Stimulated activated CD4-positive, alpha-beta T cell treated with anti-CD3 and anti-CD28 coated beads, TNF-alpha, amount 100 ng/mL, for 48 hours (primary cell): Measurements from ENCODE around the gene LAMTOR5.
A peak's percentile ranks its signal among the peaks of the same experiment; 100 is the strongest.
"Not testable (repeated sequence)": the region's sequence is repeated elsewhere in the genome, so short reads cannot be mapped to it uniquely, and the experiment has no call there.

Experiments
- DNase-seq, 3 donors: peaks; one replicate each; pipeline ENCODE4 v3.0.0-alpha.2; 2020; ENCODE audit warnings: low read depth in 3 of 3

The LAMTOR5 gene

DNA sequence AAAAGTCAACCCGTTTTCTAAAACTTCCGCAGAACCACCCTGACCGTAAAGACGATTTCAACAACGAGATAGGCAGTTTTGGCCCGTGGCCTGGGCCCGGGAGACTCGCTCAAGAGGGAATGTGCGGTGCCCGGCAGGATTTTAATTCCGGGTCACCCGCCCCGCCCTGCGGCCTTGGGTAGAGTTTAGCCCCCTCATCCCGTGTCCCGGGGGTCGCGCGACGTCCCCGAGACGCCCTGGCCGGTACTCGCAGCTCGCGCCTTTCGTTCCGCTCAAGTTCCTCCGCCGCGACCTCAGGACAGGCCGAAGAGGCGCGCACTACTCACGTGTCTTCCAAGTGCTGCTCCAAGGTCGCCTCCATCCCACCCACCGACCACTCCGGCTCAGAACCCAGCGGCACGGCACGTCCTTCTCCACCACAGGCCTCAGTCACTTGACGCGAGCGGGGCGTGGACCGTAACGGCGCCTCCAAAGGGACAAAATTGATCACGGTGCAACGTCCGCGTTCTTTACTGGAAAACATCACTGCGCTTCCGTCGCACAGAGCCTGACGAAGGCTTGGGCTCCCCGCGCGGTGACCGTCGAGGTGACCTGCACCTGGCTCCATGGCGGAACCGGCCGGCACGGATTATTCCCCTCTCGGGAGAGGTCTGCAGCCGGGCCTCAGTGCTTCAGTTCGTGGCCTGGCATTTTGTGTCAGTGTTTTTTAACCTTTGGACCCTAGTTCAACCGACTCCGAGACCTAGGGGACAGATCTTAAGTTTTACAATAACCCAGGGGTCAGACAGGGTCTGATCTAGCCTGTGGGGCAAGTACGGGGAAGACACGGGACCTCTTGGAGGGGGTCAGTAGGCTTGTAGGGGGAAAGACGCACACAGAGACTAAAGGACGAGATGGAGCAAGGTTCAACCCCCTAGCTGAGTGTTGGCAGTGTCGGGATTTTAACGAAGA, at the start of gene LAMTOR5:
TSS of gene LAMTOR5 (minus strand) at position 435 of the 951 bp plus-strand sequence. CDS start at position 361, 74 bp downstream.
- DNase-seq = peak; percentile 83 to 85 (median 85)

DNA sequence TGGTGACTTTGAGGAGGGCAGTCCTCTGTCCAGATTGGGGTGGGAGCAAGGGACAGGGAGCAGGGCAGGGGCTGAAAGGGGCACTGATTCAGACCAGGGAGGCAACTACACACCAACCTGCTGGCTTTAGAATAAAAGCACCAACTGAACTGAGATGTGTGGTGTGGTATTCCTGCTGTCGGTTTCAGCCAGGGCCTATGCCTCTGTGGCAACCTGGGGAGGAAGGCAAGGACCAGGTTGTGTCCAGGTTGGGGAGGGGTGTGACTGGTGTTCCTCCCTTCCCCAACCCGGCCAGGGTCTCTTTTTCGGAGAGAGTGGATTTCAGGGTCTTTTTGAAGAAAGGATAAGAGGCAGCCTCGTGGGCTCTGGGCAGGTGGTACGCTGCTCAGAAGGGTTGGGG, 49.7 kb upstream of the LAMTOR5 start:
- DNase-seq = no peak

DNA sequence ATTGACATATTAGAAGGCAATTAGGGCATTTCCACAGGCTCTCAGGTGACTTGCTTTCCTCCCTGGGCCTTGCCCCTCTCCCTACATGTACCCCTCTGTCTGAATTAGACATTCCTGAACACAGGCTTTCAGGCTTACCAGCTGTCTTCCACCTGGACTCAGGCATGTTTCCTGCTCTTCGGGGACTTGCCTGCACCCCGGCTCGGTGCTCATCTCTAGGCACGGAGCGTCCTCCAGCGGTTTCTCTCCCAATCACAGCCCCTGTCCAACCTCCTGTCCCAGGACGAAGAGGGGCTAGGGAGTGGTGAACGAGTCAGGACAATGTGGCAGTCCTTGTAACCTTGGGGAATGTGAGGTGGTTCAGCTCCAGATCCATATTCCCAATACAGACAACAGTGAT, 47.7 kb upstream of the LAMTOR5 start:
- DNase-seq = no peak

DNA sequence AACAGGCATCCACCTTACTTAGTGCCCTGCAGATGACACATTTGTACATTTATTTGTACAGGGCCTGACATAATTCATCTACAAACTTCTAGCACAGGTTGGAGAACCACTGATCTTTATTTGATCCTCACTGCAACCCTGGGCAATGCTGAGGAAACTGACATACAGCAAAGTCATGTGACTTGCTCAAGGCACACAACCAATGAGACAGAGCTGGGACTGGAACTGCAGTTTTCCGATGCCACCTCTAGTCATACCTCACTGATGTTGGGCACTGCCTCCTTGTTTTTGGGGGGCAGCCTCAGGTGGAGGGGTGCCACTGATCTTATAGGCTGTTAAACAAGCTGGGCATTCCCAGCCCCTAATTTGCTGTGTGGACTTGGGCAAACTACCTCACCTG, 46.8 kb upstream of the LAMTOR5 start:
- no peak for DNase-seq

DNA sequence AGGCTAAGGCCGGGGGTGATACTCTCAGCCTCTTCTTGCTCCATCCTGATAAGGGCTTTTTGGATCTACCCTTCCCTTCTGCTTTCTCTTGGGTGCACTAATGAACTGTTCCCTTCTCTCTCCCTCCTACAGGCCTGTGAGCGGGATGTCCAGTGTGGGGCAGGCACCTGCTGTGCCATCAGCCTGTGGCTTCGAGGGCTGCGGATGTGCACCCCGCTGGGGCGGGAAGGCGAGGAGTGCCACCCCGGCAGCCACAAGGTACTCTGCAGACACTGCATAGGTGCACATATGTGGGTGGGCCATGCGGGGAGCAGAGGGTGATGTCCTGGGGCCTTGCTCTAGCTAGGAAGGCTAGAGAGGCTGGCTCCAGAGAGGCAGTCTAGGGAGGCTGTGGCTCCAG, 46.3 kb upstream of the LAMTOR5 start:
- no peak for DNase-seq

DNA sequence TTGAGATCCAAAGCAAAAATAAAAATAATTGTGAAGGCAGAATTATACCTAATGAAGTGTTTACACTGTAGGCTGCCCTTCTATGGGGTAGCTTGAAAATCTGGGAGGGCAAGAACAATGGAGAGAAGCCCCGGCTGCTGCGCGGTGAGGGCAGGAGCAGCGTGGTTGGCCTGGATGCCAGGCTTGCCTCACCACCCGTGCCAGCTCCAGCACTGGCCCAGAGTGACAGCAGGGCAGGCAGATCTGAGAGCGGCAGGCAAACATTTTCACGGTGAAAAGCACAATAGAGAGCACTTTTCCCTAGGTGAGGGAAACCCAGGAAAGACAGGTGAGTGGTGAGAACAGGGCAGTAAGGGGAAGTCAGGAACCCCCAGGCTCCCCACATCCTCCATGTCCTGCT, 44.8 kb upstream of the LAMTOR5 start:
- DNase-seq = no peak

DNA sequence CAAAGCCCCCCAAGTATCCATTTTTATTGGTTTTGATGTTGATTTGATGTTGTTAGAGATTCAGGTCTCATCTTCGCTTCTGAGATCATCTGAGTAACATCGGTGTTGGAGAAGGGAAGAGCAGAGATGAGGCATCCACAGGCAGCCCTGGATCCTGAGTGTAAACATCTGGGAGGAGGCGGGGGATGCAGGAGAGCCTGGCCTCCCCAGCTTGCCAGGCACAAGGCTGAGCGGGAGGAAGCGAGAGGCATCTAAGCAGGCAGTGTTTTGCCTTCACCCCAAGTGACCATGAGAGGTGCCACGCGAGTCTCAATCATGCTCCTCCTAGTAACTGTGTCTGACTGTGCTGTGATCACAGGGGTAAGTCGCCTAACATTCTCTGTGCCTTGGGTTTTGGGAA, 43.4 kb upstream of the LAMTOR5 start, which contains the start of gene PROK1:
TSS of gene PROK1 (plus strand) at position 221 of the 400 bp plus-strand sequence. CDS start at position 289, 68 bp downstream.
- no peak for DNase-seq

DNA sequence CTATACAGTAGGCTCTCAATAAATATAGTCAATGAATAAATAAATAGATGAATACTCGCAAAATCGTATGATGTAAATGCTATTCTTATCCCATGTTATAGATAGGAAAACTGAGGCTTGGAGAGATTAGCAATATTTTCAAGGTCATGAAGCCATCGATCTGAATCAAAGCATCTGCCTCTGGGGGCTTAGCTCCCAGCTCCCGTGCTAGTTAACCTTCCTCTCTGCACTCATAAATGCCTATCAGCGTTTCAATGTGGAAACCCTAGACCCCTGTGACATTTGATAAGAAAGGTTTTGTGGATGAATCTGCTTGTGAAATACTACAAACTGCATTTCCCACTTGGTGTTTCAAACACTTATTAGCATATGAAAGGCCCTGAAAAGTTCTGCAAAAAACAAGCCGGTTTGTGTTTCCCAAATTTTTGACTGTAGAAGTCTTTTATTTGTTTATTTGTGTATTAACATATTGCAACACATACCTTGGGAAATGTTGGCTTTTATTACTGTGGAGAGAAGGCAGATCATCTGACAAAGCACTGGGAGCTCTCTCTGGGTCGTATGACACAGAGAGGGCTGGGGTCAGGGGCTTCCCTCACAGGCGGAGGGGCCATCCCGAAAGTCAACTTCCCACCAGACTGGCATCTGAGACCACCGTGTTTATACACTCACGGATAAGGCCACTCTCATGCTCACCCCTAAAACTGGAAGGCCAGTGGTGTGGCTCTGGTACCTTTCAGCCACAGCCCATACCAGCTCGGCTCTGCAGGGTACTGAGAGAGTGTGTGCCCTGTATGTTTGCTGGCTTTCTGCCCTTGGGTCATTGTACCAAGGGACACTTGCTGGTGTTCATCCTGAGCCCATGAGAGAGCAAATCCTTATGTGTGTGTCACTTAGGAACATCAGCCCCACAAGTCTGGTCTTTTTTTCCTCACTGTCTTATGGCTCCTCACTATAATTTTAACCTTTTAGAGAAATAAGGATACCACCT, 42.5 kb upstream of the LAMTOR5 start:
- DNase-seq = no peak

DNA sequence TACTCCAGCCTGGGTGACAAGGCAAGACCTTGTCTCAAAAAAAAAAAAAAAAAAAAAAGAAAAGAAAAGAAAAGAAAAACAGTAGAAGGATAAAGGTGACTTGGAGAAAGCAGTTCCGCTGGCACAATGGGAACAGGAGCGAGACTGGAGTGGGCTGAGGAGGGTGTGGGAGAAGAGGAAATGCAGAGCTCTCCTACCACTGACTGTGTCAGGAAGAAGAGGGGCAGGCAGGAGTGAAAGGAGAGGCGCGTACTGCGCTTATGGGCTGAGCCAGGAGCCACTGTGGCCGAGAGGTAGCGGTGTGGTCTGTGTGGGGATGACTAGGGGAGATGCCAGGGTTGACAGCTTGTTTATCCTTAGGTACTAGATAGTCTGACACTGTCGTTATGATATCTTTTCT, 37.1 kb upstream of the LAMTOR5 start:
- no peak for DNase-seq

DNA sequence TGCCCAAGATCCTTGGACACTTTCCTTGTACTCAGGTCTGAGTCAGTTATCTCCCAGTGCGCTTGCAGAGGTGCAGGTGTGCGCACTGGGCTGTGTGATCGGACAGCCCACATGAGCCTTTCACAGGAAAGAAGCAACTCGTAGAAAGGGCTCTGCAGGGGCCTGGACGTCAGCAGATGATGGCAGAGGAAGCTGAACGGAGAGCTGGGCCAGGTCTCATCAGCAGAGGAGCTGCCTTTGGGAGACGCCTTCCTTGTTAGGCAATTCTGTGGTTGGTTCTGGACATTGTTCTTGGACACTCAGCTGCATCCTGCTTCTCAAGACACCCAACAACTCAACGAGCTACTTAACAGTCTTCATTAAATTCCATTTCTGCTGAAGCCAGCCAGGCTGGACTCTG, 36.0 kb upstream of the LAMTOR5 start:
- DNase-seq = no peak

DNA sequence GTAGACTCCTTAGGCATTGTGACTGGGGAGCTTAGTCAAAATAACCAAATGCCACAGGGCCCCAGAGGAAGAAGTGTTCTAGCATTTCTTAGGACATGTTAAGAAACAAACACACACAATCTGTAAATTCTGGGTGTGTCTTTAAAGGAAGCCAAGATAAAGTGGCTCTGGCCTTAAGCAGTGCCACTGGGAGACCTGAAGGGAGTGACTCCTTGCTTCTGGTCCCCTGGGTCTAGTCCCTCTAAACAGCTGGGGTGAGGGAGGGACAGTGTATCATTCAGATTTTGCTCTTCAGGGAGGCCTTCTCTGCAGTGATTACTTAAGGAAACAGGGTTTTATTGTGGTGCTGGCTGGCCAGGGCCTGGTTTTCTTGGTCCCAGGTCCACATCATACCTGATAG, 34.4 kb upstream of the LAMTOR5 start:
- DNase-seq = no peak

DNA sequence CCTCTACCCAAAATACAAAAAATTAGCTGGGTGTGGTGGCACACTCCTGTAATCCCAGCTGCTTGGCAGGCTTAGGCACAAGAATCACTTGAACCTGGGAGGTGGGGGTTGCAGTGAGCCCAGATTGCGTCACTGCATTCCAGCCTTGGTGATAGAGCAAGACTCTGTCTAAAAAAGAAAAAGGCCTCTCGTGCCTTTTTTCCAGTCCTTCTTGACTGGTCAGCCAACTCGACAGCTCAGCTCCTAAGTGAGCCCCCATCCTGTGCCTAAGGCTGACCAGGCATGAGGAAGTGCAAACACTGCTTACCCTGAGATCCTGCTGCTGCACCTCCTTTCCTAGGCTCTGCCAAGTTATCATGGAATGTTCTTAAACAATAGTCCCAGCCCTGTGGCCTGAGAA, 33.4 kb upstream of the LAMTOR5 start:
- DNase-seq = no peak

DNA sequence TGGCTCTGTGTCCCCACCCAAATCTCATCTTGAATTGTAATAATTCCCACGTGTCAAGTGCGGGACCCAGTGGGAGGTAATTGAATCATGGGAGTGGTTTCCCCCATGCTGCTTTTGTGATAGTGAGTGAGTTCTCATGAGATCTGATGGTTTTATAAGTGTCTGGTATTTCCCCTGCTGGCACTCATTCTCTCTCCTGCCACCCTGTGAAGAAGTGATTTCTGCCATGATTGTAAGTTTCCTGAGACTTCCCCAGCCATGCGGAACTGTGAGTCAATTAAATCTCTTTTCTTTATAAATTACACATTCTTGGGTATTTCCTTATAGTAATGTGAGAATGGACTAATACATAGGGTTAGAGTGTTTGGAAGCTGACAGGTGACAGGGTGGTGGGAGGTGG, 32.4 kb upstream of the LAMTOR5 start:
- not testable (repeated sequence) for DNase-seq

DNA sequence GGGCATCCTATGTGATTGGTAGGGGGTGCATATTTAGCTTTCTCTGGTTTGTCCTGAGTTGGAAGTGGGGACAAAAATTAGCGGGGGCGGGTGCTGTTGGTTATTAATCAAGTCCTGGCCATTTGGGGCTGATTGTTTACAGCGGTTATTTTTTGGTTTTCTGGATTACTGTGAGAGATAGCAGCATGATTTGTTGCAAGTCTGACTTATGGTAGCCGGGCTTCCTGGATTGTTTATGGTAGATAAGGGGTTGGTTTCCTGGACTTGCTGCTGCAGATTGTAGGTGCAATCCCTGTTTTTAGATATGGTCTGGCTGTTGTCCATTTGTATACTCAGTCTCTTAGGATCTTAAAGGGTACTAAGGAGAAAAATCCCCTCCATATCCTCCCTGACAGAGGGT, 31.4 kb upstream of the LAMTOR5 start:
- DNase-seq = no peak

DNA sequence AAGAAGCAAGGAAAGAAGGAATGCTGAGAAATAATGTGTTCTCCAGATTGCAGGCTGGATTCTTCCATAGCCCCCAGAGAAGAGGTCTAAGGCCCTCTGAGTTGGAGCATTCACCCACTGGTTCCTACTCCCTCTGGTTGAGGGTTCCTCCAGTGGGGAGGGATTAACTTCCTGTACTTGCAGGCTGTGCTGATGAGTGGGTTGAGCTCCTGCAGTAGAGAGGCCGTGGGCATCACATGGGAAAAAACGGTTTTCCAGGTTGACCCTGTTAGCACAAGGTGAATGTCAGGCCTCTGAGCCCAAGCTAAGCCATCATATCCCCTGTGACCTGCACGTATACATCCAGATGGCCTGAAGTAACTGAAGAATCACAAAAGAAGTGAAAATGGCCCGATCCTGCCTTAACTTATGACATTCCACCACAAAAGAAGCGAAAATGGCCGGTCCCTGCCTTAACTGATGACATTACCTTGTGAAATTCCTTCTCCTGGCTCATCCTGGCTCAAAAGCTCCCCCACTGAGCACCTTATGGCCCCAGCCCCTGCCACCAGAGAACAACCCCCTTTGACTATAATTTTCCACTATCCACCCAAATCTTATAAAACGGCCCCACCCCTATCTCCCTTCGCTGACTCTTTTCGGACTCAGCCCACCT, 30.3 kb upstream of the LAMTOR5 start:
- DNase-seq = not testable (repeated sequence)

DNA sequence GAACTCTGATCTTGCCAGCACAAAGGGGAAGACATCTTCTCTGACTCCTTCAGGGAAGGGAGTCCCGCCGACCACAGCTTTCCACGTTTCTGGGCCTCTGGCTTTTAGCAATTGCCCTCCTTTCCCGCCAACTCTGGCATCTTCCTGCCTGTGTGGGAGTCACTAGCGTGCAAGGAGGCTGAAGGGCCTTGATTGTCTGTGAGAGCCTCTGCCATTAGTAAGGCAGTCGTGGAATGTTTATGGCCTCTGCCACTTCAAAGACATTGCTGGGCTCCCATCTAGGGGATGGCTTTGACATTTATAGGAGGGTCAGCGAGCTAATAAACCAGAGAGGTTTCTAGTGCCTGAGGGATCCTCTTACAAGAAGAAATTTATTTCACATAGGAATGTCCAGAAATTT, 29.1 kb upstream of the LAMTOR5 start:
- no peak for DNase-seq

DNA sequence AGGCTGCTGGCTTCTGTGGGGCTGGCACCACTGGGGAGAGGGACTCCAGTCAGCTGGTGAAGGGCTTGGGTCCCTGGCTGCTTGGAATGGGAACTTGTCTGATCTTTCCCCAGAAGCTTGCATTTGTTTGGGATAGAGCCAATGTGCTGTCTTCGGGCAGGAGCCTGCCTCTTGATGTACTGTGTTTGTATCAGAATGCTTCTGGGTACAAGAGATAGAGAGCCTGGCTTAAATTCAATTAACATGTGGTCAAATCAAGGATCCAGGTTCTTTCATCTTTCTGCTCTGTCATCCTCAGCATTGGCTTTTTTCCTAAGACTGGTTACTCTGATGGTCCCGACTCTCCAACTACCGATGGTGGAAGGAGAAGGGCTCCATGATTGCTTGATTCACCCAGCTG, 27.5 kb upstream of the LAMTOR5 start:
- no peak for DNase-seq

DNA sequence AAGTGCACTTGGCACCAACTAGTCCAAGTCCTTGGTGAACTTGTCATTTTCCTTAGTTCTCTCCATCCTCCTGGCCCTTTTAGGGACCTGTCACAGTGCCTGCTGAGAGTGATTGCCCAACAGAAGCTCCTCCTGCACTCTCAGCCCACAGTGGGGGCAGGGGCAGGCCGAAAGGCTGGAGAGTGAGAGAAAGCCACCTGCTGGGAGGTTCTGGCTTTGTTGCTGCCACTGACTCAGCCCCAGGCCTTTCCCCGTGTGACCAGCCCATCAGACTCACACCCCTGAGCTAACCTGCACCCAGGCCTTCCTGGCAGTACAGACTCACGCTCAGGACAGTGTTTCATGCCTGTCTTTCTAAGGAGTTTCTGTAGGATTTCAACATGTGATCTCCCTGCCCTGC, 26.3 kb upstream of the LAMTOR5 start:
- no peak for DNase-seq

DNA sequence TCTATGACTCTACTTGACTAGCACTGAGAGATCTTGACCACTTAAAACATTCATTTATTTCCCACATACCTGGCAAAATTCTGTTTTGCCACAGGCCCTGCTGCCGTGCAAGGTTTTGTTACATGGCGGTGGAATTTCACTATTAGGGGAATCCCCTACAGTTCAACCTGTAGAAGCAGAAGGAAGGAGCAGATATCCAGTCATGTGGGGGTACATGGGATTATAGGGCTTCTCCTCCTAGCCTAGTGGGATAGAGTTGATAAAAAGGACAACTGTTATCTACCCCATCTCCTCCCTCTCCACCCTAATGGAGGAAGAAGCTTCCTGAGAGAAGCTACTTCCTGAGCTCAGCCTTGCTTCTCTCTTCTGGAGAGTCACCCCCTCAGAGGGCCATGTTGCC, 25.7 kb upstream of the LAMTOR5 start:
- no peak for DNase-seq

DNA sequence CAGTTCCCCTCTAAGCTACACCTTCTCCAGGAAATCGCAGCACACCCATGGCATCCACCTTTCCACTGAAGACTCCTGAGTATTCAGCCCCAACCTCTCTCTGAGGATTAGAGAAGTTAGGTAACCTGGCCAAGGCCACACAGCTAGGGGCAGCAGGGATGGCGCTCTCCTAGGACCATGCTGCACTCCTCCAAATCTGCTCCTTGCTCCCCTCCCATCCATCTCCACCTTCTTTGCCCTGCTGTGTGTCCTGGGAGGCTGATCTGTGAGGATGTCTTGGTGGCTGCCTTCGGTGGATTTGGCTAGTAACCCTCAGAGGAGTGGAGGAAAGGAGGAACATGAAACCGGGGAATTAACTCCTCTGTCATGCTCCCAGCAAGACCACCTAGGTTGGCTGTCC, 23.4 kb upstream of the LAMTOR5 start:
- no peak for DNase-seq

DNA sequence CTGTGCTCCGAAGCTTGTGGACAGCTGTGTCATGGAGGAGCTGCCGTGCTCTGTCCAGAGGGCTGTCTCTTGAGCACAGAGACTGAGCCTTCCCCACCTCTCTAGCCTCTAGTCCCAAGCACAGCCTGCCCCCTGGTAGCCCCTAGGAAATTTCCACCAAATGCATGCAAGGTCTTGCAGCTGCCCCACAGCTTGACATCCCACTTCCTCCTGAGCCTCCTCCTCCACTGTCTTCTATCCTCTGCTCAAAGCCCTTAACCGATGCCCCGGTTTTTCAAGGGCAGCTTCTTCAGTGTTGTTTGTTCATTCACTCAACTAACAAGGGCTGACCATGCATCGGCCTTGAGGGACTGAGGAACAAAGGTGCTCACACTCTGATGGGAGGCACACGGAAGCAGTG, 22.9 kb upstream of the LAMTOR5 start:
- no peak for DNase-seq

DNA sequence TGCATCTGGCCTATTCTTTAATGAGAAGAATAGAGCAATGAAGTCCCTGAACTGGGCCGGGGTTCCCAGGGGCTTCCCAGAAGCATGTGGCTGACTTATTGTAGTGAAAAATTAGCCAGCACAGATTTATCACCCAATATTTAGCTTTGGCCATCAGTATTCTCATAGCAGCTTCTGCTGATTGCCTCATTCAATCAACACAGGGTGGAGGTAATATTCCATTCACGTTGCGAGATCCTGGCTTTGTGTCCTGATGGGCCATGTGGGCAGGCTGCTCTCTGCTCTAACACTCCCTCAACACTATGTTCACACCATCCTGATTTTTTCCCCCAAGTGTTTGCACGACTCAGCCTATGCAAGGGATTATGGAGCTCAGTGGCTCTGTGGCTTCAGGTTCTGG, 21.5 kb upstream of the LAMTOR5 start:
- DNase-seq = no peak
